ENCODE data around the gene U2AF1L4. TPM values are rescaled to one million over a fixed set of nuclear protein-coding genes. Genes with fewer than 3 reads are reported as not detected.

The U2AF1L4 gene
- total RNA-seq, 1 donor from 2014 or later, result 44.9 TPM

GRCh38 chr19:35756377-35757230 is 11.4 kb upstream of the U2AF1L4 start, which contains the start of gene HSPB6:
HSPB6 (minus strand) TSS chr19:35757029; CDS start chr19:35757008, 21 bp downstream.
- Mint-ChIP-seq H3K27ac (ENCODE audit: unreplicated experiment) (peak within 1 kb of the TSS; percentile 96), H3K27me3 (ENCODE audit: unreplicated experiment) (no peaks in the 10 kb centered on the region), H3K9me3 (ENCODE audit: unreplicated experiment) (no peaks in the 10 kb centered on the region), H3K4me1 (ENCODE audit: unreplicated experiment) (peaks cover 25% of the 10 kb centered on the region), H3K36me3 (ENCODE audit: unreplicated experiment) (peaks cover 7% of the 10 kb centered on the region), H3K4me3 (ENCODE audit: unreplicated experiment) (peak within 1 kb of the TSS; percentile 87)
- no peak for DNase-seq (ENCODE audit: extremely low spot score, unreplicated experiment)
- TF ChIP-seq CTCF (IDR thresholded peaks at IDR 0.05), result no peak

DNA sequence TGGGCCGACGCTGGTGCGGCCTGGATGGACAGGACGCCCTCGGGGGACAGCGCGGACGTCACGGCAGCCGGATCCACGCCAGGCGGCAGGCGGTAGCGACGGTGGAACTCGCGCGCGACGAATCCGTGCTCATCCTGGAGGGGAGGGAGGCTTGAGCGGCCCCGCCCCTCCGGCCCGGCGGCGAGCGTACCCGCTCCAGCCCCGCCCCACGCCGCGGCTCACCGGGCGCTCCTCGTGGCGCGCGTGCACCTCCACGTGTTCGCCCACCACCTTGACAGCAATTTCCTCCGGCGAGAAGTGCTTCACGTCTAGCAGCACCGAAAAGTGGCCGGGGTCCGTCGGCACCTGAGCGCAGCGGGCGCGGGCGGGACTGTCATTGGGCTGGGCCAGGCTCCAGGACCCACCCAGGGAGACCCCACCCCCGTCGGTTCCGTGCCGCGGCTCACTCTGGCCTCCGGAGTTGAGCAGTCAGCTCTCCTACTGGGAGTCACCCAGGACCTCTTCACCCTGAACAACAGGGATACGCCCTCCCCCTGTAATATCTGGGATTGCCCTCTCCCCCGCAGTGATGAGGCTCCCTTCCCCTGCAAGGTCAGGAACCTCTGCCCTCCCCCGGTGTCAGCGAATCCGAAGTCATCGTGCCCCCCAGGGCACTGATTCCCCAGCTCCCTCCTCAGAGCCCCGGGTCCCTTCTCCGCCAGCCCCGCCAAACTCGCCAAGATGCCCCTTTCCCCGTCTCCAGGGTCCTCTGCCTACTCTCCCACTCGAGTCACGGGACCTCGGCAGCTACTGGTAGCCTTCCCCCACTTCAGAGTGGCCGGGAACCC is 10.5 kb upstream of the U2AF1L4 start:
- no peak for DNase-seq (ENCODE audit: extremely low spot score, unreplicated experiment)
- no peak overlapping the region for H3K4me3 Mint-ChIP-seq (ENCODE audit: unreplicated experiment)
- no peaks in the 10 kb centered on the region for H3K27me3 Mint-ChIP-seq (ENCODE audit: unreplicated experiment)
- peaks cover 7% of the 10 kb centered on the region for H3K36me3 Mint-ChIP-seq (ENCODE audit: unreplicated experiment)
- H3K4me1 Mint-ChIP-seq (ENCODE audit: unreplicated experiment), result peaks cover 25% of the 10 kb centered on the region
- peak overlapping the region; percentile 69 for H3K27ac Mint-ChIP-seq (ENCODE audit: unreplicated experiment)
- no peaks in the 10 kb centered on the region for H3K9me3 Mint-ChIP-seq (ENCODE audit: unreplicated experiment)
- no peak for TF ChIP-seq CTCF (IDR thresholded peaks at IDR 0.05)

GRCh38 chr19:35755131-35755549 is 9.9 kb upstream of the U2AF1L4 start:
- Mint-ChIP-seq H3K36me3 (ENCODE audit: unreplicated experiment) (peaks cover 7% of the 10 kb centered on the region), H3K4me1 (ENCODE audit: unreplicated experiment) (peaks cover 27% of the 10 kb centered on the region), H3K4me3 (ENCODE audit: unreplicated experiment) (no peak overlapping the region), H3K27me3 (ENCODE audit: unreplicated experiment) (no peaks in the 10 kb centered on the region), H3K27ac (ENCODE audit: unreplicated experiment) (no peak overlapping the region), H3K9me3 (ENCODE audit: unreplicated experiment) (no peaks in the 10 kb centered on the region)
- no peak for TF ChIP-seq CTCF (IDR thresholded peaks at IDR 0.05)
- no peak for DNase-seq (ENCODE audit: extremely low spot score, unreplicated experiment)

- Mint-ChIP-seq H3K9me3 (ENCODE audit: unreplicated experiment) (no peaks in the 10 kb centered on the region), H3K27ac (ENCODE audit: unreplicated experiment) (no peak overlapping the region), H3K4me1 (ENCODE audit: unreplicated experiment) (peaks cover 31% of the 10 kb centered on the region), H3K4me3 (ENCODE audit: unreplicated experiment) (no peak overlapping the region), H3K27me3 (ENCODE audit: unreplicated experiment) (no peaks in the 10 kb centered on the region), H3K36me3 (ENCODE audit: unreplicated experiment) (peaks cover 7% of the 10 kb centered on the region)
- TF ChIP-seq CTCF (IDR thresholded peaks at IDR 0.05), result no peak
- DNase-seq (ENCODE audit: extremely low spot score, unreplicated experiment), result no peak
Measured at GRCh38 chr19:35754370-35755130, 9.3 kb upstream of the U2AF1L4 start.

Data from osteocyte (in vitro differentiated cells).